IMR-90 (cell line): Measurements from ENCODE around the gene TMEM63C.

ENCODE experiments used
- CTCF ChIP-seq: conservative IDR thresholded peaks from 2 replicates; pipeline ENCODE4 v1.5.1; 2012; ENCODE audit warnings: mild to moderate bottlenecking, low read depth, low read length, improper control_type of control experiment
- POLR2A ChIP-seq: IDR thresholded peaks from 2 replicates; pipeline ENCODE4 v1.6.1; 2012; ENCODE audit warnings: mild to moderate bottlenecking, low read depth, low read length

GRCh38 chr14:77131871-77132486, 49.6 kb upstream of the TMEM63C start:
- TF ChIP-seq POLR2A (no peak), CTCF (no peak)
